ENCODE data around the gene CX3CR1.

CX3CR1 gene

GRCh38 chr3:39291903-39292329 is 12.1 kb upstream of the CX3CR1 start:
- peak; percentile 5 for DNase-seq

GRCh38 chr3:39290255-39290654 is 10.4 kb upstream of the CX3CR1 start:
- DNase-seq: no peak

GRCh38 chr3:39289107-39289506 is 9.3 kb upstream of the CX3CR1 start:
- DNase-seq: no peak

- peak; percentile 66 for DNase-seq
Observed at GRCh38 chr3:39288300-39288808, 8.5 kb upstream of the CX3CR1 start.

- DNase-seq: no peak
Observed at GRCh38 chr3:39287216-39288164, 7.7 kb upstream of the CX3CR1 start.

GRCh38 chr3:39286771-39287170 is 6.9 kb upstream of the CX3CR1 start:
- no peak for DNase-seq

GRCh38 chr3:39285332-39285731 is 5.5 kb upstream of the CX3CR1 start:
- DNase-seq: no peak

GRCh38 chr3:39284457-39284881 is 4.6 kb upstream of the CX3CR1 start:
- no peak for DNase-seq

- no peak for DNase-seq
Observed at GRCh38 chr3:39282057-39282456, 2.2 kb upstream of the CX3CR1 start.

GRCh38 chr3:39281533-39281932 is 1.7 kb upstream of the CX3CR1 start:
- DNase-seq: no peak

GRCh38 chr3:39280571-39280970 is 735 bp upstream of the CX3CR1 start:
- no peak for DNase-seq

GRCh38 chr3:39278616-39278935 is 1.3 kb downstream of the CX3CR1 start:
- no peak for DNase-seq

- no peak for DNase-seq
Observed at GRCh38 chr3:39277893-39278615, 1.8 kb downstream of the CX3CR1 start.

GRCh38 chr3:39276746-39277145 is 3.1 kb downstream of the CX3CR1 start:
- no peak for DNase-seq

GRCh38 chr3:39275963-39276593 is 3.8 kb downstream of the CX3CR1 start:
- no peak for DNase-seq

- no peak for DNase-seq
Observed at GRCh38 chr3:39275052-39275451, 4.8 kb downstream of the CX3CR1 start.

- no peak for DNase-seq
Observed at GRCh38 chr3:39273119-39273518, 6.7 kb downstream of the CX3CR1 start.

GRCh38 chr3:39272191-39272590 is 7.6 kb downstream of the CX3CR1 start:
- no peak for DNase-seq

- DNase-seq: no peak
Observed at GRCh38 chr3:39271363-39271914, 8.4 kb downstream of the CX3CR1 start.

GRCh38 chr3:39269528-39269927 is 10.3 kb downstream of the CX3CR1 start:
- no peak for DNase-seq

- DNase-seq: no peak
Observed at GRCh38 chr3:39268549-39268900, 11.3 kb downstream of the CX3CR1 start.

GRCh38 chr3:39267631-39268548 is 11.9 kb downstream of the CX3CR1 start:
- no peak for DNase-seq

All from NCI-H1105 (cell line).